WTC11 (cell line): ENCODE data around the gene MLLT1. TPM values are rescaled to one million over a fixed set of nuclear protein-coding genes. Genes with fewer than 3 reads are reported as not detected.

Source experiments
- ATAC-seq: fragments of 200-7000 bp; cut with Tn5 transposase; 2 replicates; pipeline ENCODE4 v1.10.0; 2021; ENCODE audit warnings: mild to moderate bottlenecking, moderate library complexity
- CTCF ChIA-PET: fragments of 300-600 bp; sonication (Branson Sonifier 250); formaldehyde crosslinking; loops from one replicate; lab custom pipeline; 2021; ENCODE audit warnings: antibody characterized with exemption; lab: Charles Lee
- POLR2A ChIA-PET: fragments of 350-600 bp; sonication (Branson Sonifier 250); formaldehyde crosslinking; loops from one replicate; lab custom pipeline; 2021; ENCODE audit warnings: antibody characterized with exemption; lab: Charles Lee
- DNase-seq: peaks from one replicate; pipeline ENCODE4 v3.0.0; 2021; ENCODE audit warnings: low spot score
- H3K27ac Mint-ChIP-seq: 2 replicates; pipeline ENCODE4 v1.8.0; 2021; ENCODE audit warnings: mixed read lengths
- H3K27me3 Mint-ChIP-seq: 2 replicates; pipeline ENCODE4 v1.8.0; 2021; ENCODE audit warnings: low read depth, mild to moderate bottlenecking, moderate library complexity, mixed read lengths
- H3K36me3 Mint-ChIP-seq: 2 replicates; pipeline ENCODE4 v1.8.0; 2021; ENCODE audit warnings: mixed read lengths
- H3K4me1 Mint-ChIP-seq: 2 replicates; pipeline ENCODE4 v1.8.0; 2022; ENCODE audit warnings: mixed read lengths
- H3K4me3 Mint-ChIP-seq: 2 replicates; pipeline ENCODE4 v1.8.0; 2021; ENCODE audit warnings: mild to moderate bottlenecking, moderate library complexity, mixed read lengths
- H3K9me3 Mint-ChIP-seq: 2 replicates; pipeline ENCODE4 v1.8.0; 2021; ENCODE audit warnings: mixed read lengths
- AFF4 ChIP-seq: sonication (generic); formaldehyde crosslinking; IDR thresholded peaks from 2 replicates; pipeline ENCODE4 v1.8.1; 2023; ENCODE audit warnings: mild to moderate bottlenecking, missing genetic modification reagents, borderline replicate concordance
- ARID4B ChIP-seq: sonication (generic); formaldehyde crosslinking; IDR thresholded peaks from 2 replicates; pipeline ENCODE4 v1.8.0; 2023; ENCODE audit warnings: missing genetic modification reagents, mild to moderate bottlenecking, borderline replicate concordance
- CDX4 ChIP-seq: fragments of 250-450 bp; sonication (Bioruptor Pico); IDR thresholded peaks from 2 replicates; pipeline ENCODE4 v1.9.0; 2021; ENCODE audit warnings: moderate library complexity, mild to moderate bottlenecking, inconsistent platforms, borderline replicate concordance
- E2F5 ChIP-seq: sonication (generic); formaldehyde crosslinking; IDR thresholded peaks from 2 replicates; pipeline ENCODE4 v1.8.1; 2022; ENCODE audit warnings: mild to moderate bottlenecking, moderate library complexity, missing genetic modification reagents
- ERG ChIP-seq: fragments of 250-450 bp; sonication (Bioruptor Pico); IDR thresholded peaks from 2 replicates; pipeline ENCODE4 v1.8.0; 2021; ENCODE audit warnings: mild to moderate bottlenecking
- ESRRA ChIP-seq: sonication (generic); formaldehyde crosslinking; IDR thresholded peaks from 2 replicates; pipeline ENCODE4 v1.8.1; 2022; ENCODE audit warnings: mild to moderate bottlenecking, missing genetic modification reagents, borderline replicate concordance
- ETV6 ChIP-seq: sonication (generic); formaldehyde crosslinking; IDR thresholded peaks from 2 replicates; pipeline ENCODE4 v1.8.1; 2022; ENCODE audit warnings: mild to moderate bottlenecking, missing genetic modification reagents
- FOXJ3 ChIP-seq: sonication (generic); formaldehyde crosslinking; IDR thresholded peaks from 2 replicates; pipeline ENCODE4 v1.9.0; 2021; ENCODE audit warnings: missing genetic modification reagents, mild to moderate bottlenecking, borderline replicate concordance
- HMGXB4 ChIP-seq: sonication (generic); formaldehyde crosslinking; IDR thresholded peaks from 2 replicates; pipeline ENCODE4 v1.8.1; 2023; ENCODE audit warnings: mild to moderate bottlenecking, moderate library complexity, missing genetic modification reagents
- MAX ChIP-seq: sonication (generic); formaldehyde crosslinking; IDR thresholded peaks from 2 replicates; pipeline ENCODE4 v1.8.0; 2022; ENCODE audit warnings: mild to moderate bottlenecking, missing genetic modification reagents
- OVOL2 ChIP-seq: fragments of 250-450 bp; sonication (Bioruptor Pico); IDR thresholded peaks from 2 replicates; pipeline ENCODE4 v1.9.0; 2021; ENCODE audit warnings: mild to moderate bottlenecking, borderline replicate concordance
- PRRX2 ChIP-seq: fragments of 250-450 bp; sonication (Bioruptor Pico); IDR thresholded peaks from 2 replicates; pipeline ENCODE4 v1.8.0; 2021; ENCODE audit warnings: mild to moderate bottlenecking
- RELA ChIP-seq: sonication (generic); formaldehyde crosslinking; IDR thresholded peaks from 2 replicates; pipeline ENCODE4 v1.8.1; 2022; ENCODE audit warnings: missing genetic modification reagents, mild to moderate bottlenecking, borderline replicate concordance
- RORB ChIP-seq: fragments of 250-450 bp; sonication (Bioruptor Pico); IDR thresholded peaks from 2 replicates; pipeline ENCODE4 v1.9.0; 2021; ENCODE audit warnings: mild to moderate bottlenecking
- TP53 ChIP-seq: sonication (generic); formaldehyde crosslinking; IDR thresholded peaks from 2 replicates; pipeline ENCODE4 v1.8.1; 2023; ENCODE audit warnings: mild to moderate bottlenecking, missing genetic modification reagents
- USF1 ChIP-seq: sonication (generic); formaldehyde crosslinking; IDR thresholded peaks from 2 replicates; pipeline ENCODE4 v1.8.0; 2022; ENCODE audit warnings: mild to moderate bottlenecking, missing genetic modification reagents
- ZBTB43 ChIP-seq: sonication (generic); formaldehyde crosslinking; IDR thresholded peaks from 2 replicates; pipeline ENCODE4 v1.8.1; 2023; ENCODE audit warnings: mild to moderate bottlenecking, missing genetic modification reagents
- ZNF416 ChIP-seq: fragments of 250-450 bp; sonication (Bioruptor Pico); IDR thresholded peaks from 2 replicates; pipeline ENCODE4 v1.9.0; 2021; ENCODE audit warnings: mild to moderate bottlenecking, inconsistent platforms
- ZNF512 ChIP-seq: sonication (generic); formaldehyde crosslinking; IDR thresholded peaks from 2 replicates; pipeline ENCODE4 v1.8.1; 2022; ENCODE audit warnings: missing genetic modification reagents, borderline replicate concordance
- total RNA-seq: library from RNA; stranded (reverse); gene quantifications from 3 replicates; pipeline ENCODE4 v1.2.3, GENCODE V29; 2021

The MLLT1 gene
- total RNA-seq, 1 experiment from 2014 or later = 58.2 TPM

- TF ChIP-seq AFF4 (CRISPR knock-in tag) (no peak), FOXJ3 (CRISPR knock-in tag) (no peak), HMGXB4 (CRISPR knock-in tag) (no peak), TP53 (CRISPR knock-in tag) (no peak), MAX (CRISPR knock-in tag) (no peak), ZNF416 (CRISPR knock-in tag) (no peak), ESRRA (CRISPR knock-in tag) (no peak), ZBTB43 (CRISPR knock-in tag) (no peak), E2F5 (CRISPR knock-in tag) (no peak)
These were observed 8.5 kb downstream of the MLLT1 start (continued) for GRCh38 chr19:6271251-6271650.

- Mint-ChIP-seq H3K27ac (peak overlapping the region; percentile 79), H3K36me3 (peaks cover 33% of the 10 kb centered on the region), H3K9me3 (no peaks in the 10 kb centered on the region), H3K4me3 (no peak overlapping the region), H3K4me1 (peaks cover 47% of the 10 kb centered on the region), H3K27me3 (no peaks in the 10 kb centered on the region)
- no peak for DNase-seq
- CTCF ChIA-PET = interaction anchor here (0.9 to 3.8 kb wide), 12 partner anchors 10 to 281 kb away, joined by 3 to 39 read pairs (median 4); no protein-coding TSS in a partner anchor
- POLR2A ChIA-PET = interaction anchor here (0.6 to 1.3 kb wide), 2 partner anchors 102 to 141 kb away, joined by 3 to 9 read pairs; partner anchors contain the start of gene ALKBH7
- no peak for ATAC-seq
- TF ChIP-seq OVOL2 (CRISPR knock-in tag) (no peak), RORB (CRISPR knock-in tag) (no peak), ERG (no peak), PRRX2 (CRISPR knock-in tag) (no peak), ZNF512 (CRISPR knock-in tag) (no peak), CDX4 (CRISPR knock-in tag) (no peak), RELA (no peak), ARID4B (CRISPR knock-in tag) (no peak), USF1 (CRISPR knock-in tag) (no peak), ETV6 (no peak)
These were observed 9.0 kb downstream of the MLLT1 start for GRCh38 chr19:6270822-6271221.
